NCI-H1092 treated with DMSO at 0.1 percent for 48 hours (cell line): Measurements from ENCODE around the gene RHCG.

ENCODE experiments used
- DNase-seq: peaks from one replicate; lab custom pipeline; 2025; lab: John Stamatoyannopoulos, UW

RHCG gene

GRCh38 chr15:89502867-89503595 is 6.6 kb upstream of the RHCG start:
- DNase-seq, result no peak

- no peak for DNase-seq
Measured at GRCh38 chr15:89501646-89502045, 5.3 kb upstream of the RHCG start.

- DNase-seq, result no peak
Measured at GRCh38 chr15:89500397-89501270, 4.3 kb upstream of the RHCG start.

GRCh38 chr15:89499156-89499555 is 2.8 kb upstream of the RHCG start:
- no peak for DNase-seq

GRCh38 chr15:89498574-89498906 is 2.2 kb upstream of the RHCG start:
- DNase-seq, result no peak

GRCh38 chr15:89497231-89497630 is 848 bp upstream of the RHCG start:
- DNase-seq, result no peak

GRCh38 chr15:89495638-89496145 is 691 bp downstream of the RHCG start:
- DNase-seq, result no peak

GRCh38 chr15:89494941-89495637 is 1.3 kb downstream of the RHCG start:
- no peak for DNase-seq

GRCh38 chr15:89494031-89494430 is 2.4 kb downstream of the RHCG start:
- no peak for DNase-seq

GRCh38 chr15:89492934-89493631 is 3.3 kb downstream of the RHCG start:
- DNase-seq, result no peak

- DNase-seq, result no peak
Measured at GRCh38 chr15:89492111-89492641, 4.2 kb downstream of the RHCG start.

- no peak for DNase-seq
Measured at GRCh38 chr15:89490814-89491315, 5.5 kb downstream of the RHCG start.

GRCh38 chr15:89490081-89490813 is 6.1 kb downstream of the RHCG start:
- DNase-seq, result no peak

GRCh38 chr15:89489376-89489775 is 7.0 kb downstream of the RHCG start:
- no peak for DNase-seq

GRCh38 chr15:89487791-89488190 is 8.6 kb downstream of the RHCG start:
- no peak for DNase-seq

- DNase-seq, result no peak
Measured at GRCh38 chr15:89486726-89487050, 9.7 kb downstream of the RHCG start.

- DNase-seq, result no peak
Measured at GRCh38 chr15:89483079-89483478, 13.3 kb downstream of the RHCG start.

- no peak for DNase-seq
Measured at GRCh38 chr15:89482139-89482538, 14.2 kb downstream of the RHCG start.

- DNase-seq, result no peak
Measured at GRCh38 chr15:89480505-89480904, 15.9 kb downstream of the RHCG start.

GRCh38 chr15:89479173-89479572 is 17.2 kb downstream of the RHCG start:
- DNase-seq, result no peak
